GM19328 (cell line): ENCODE results near the gene KCNH1.

Source experiments
- ATAC-seq: cut with Tn5 transposase; IDR thresholded peaks from one replicate; pipeline ENCODE4 v1.9.1; 2021; ENCODE audit warnings: mild to moderate bottlenecking, moderate library complexity; ENCODE audit not compliant: unreplicated experiment

Gene KCNH1

DNA sequence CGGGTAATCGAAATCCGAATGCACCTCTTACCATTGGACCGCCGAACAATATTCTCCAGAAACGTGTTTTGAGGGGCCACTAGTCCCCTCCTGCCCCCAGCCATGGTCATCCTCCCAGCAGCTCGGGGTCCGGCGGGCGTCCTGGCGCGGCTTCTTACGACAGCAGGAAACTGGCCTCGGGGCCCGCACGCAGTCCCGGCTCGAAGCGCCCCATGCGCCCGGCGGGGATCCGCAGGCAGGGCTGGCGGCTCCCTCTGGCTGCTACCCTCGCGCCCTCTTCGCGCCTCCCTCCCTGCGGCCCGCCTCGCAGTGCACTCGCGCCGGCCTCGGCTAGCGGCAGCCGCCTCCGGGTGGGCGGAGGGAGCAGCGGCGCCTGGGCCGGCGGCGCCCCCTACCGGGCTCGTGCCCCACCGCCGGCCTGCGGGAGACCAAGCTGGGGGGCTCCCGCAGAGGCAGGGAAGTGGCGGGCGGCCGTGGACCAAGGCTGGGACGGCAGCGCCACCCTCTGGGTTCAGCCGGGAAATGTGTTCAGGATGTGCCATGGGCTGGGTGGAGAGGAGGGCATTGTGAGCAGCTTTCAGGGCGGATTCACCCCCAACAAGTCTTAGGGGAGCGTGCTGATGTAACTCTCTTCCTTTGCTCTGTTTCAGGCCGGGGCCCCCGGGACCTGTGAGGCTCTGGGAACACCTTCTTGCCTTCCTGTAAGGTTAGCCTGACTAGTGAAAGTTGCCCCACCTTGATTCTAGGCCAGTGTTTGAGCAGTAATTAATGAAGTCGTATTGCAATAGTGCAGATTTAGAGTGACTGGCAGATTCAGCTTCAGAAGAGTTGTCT is at the start of gene KCNH1:
KCNH1 (minus strand) TSS at position 313 of the 834 bp plus-strand sequence; CDS start at position 110, 203 bp downstream.
- ATAC-seq: peak; percentile 95

- ATAC-seq: no peak
Observed at GRCh38 chr1:211182746-211183145, 48.8 kb upstream of the KCNH1 start.

GRCh38 chr1:211174375-211174774 is 40.4 kb upstream of the KCNH1 start:
- ATAC-seq: no peak

GRCh38 chr1:211172657-211173056 is 38.7 kb upstream of the KCNH1 start:
- no peak for ATAC-seq

- no peak for ATAC-seq
Observed at GRCh38 chr1:211169353-211169752, 35.4 kb upstream of the KCNH1 start.

GRCh38 chr1:211158866-211159265 is 24.9 kb upstream of the KCNH1 start:
- ATAC-seq: no peak

- no peak for ATAC-seq
Observed at GRCh38 chr1:211155040-211155439, 21.1 kb upstream of the KCNH1 start.

DNA sequence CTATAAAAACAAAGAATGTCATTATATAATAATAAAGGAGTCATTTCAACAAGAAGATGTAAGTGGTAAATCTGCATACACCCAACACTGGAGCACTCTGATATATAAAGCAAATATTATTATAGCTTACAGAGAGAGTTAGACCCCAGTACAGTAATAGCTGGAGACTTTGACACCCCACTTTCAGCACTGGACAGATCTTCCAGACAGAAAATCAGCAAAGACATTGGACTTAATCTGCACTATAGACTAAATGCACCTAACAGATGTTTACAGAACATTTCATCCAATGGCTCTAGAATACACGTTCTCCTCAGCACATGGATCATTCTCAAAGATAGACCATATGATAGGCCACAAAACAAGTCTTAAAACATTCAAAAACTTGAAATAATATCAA is 20.0 kb upstream of the KCNH1 start:
- no peak for ATAC-seq

DNA sequence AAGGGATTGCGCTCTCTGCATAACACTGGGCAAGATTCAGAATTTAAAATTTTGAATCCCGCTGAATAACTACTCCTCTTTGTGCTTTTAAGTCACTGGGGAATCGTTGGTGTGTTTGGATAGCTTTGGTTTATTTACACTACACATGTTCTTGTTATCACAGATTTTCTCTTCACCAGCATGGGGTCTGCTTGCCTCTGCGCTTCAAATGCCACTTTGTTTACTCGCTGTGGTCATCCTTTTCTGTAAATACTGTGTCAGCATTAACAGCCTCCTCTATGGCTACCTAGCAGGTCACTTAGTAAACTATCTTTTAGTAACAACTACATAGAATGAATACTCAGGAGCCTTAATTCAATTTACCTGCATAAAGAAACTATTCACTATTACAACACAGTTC is 14.4 kb upstream of the KCNH1 start:
- ATAC-seq: no peak

DNA sequence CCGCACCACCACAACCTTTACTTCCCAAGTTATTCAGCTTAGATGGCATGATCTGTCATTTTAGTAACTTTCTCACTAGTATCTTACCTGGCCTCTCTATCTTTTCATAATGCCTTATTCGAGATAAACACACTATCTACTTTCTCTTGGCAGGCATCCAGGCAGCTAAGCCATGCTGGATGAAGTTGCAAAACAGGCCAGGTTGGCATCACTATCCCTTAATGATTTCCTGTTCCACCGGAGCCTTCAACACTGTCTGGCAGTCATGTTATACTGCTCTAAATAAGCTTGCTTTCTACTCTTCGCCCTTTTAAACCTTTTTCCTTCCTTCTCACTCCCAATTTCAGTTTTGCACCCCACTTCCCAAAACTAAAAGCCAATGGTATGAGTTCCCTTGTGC is 12.0 kb upstream of the KCNH1 start:
- ATAC-seq: no peak

GRCh38 chr1:211135342-211135950 is 1.5 kb upstream of the KCNH1 start:
- ATAC-seq: no peak

DNA sequence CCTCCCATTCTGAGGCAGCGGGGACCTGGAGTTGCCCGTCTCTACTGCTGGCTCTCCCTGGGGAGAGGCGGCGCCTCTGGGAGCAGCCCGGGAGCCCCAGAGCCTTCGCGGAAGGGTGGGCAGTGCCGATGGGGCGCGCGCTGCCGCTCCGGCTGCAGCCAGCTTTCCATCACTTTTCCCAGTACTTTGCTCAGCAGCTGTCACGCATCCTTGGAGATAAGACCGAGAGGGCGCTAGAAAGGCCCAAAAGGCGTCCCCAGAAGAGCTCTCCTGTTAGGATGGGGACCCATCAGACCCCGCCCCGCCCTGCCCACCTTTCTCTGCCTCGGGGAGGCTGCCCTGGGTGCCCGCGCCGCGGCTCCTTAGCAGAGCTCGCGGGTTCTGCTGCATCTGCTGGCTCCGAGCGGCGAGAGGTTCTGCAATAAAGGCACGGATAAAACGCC is 534 bp downstream of the KCNH1 start:
- no peak for ATAC-seq

- ATAC-seq: no peak
Observed at GRCh38 chr1:211132721-211133392, 1.1 kb downstream of the KCNH1 start.

- no peak for ATAC-seq
Observed at GRCh38 chr1:211129776-211130175, 4.2 kb downstream of the KCNH1 start.

DNA sequence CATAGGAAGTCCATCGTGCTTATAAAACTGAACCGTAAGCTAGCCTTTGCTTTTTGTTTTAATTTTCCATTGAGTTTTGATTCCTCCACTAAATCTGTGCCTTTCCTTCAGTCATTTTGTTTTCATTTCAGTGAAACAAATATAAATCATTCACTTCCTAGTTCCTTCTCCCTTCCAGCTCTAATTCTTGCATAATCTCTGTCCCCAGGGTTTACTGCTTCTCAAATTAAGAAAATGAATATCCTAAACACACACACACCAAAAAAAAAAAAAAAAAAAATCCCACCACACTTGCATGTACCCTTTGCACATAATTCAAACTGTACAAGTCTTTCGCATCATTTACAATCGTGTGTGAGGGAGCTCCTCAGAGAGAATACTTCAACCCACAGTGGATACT is 6.8 kb downstream of the KCNH1 start:
- ATAC-seq: no peak

DNA sequence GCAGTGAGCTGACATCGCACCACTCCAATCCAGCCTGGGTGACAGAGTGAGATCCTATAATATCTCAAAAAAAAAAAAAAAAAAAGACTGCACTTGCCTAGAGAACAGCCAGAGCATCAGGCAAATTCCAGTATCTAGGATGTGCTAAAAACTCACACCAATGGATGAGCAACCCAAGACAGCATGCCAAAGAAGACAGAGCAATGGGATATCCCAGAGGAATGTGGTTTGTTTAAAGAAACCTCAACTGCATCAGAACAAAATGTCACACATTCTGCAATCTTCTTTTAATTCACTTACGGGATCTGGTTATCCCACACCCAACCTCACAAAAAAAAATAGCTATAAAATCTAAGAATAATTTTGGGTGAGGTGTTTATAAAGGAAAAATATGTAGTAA is 7.3 kb downstream of the KCNH1 start:
- no peak for ATAC-seq

GRCh38 chr1:211118407-211119102 is 15.4 kb downstream of the KCNH1 start:
- ATAC-seq: no peak

DNA sequence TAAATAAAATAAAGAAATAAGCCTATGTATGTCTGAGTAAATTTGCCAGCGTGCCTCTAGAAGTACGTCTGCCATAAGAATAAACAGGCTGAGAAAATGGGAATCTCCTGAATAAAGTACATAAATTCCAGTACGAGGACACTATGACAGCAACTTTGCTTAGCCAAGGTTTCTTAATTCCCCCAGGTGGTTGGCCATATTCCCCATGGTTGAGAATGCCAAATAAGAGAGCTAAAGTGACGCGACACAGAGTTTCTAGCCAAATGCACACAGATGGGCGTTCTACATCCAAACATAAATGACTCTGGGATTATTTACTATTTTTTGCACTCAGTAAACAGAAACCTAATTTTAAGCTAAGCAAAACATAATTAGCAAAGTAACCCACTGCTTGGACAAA is 19.5 kb downstream of the KCNH1 start:
- ATAC-seq: no peak

- no peak for ATAC-seq
Observed at GRCh38 chr1:211113566-211113965, 20.4 kb downstream of the KCNH1 start.

DNA sequence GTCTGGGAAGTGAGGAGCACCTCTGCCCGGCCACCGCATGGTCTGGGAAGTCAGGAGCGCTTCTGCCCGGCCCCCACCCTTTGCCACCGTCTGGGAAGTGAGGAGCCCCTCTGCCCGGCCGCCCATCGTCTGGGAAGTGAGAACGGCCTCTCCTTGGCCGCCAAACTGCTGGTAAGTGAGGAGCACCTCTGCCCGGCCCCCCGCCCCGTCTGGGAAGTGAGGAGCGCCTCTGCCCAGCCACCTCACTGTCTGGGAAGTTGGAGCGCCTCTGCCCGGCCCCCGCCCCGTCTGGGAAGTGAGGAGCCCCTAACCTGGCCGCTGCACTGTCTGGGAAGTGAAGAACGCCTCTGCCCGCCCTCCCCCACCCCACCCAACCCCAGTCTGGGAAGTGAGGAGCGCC is 22.6 kb downstream of the KCNH1 start:
- no peak for ATAC-seq

- ATAC-seq: no peak
Observed at GRCh38 chr1:211101481-211101880, 32.5 kb downstream of the KCNH1 start.
